HepG2 (cell line): Measurements from ENCODE around the gene PEPD. TPM values are rescaled to one million over a fixed set of nuclear protein-coding genes. Genes with fewer than 3 reads are reported as not detected.

Source experiments
- CHD4 ChIP-seq: fragments of 200-600 bp; sonication (generic); IDR thresholded peaks from 2 replicates; pipeline ENCODE4 v1.7.0; 2017; ENCODE audit warnings: mild to moderate bottlenecking, low read length, borderline replicate concordance
- GPBP1L1 ChIP-seq: sonication (generic); formaldehyde crosslinking; IDR thresholded peaks from 2 replicates; pipeline ENCODE4 v1.5.0; 2020; ENCODE audit warnings: mild to moderate bottlenecking, missing genetic modification reagents
- KDM1A ChIP-seq: IDR thresholded peaks from 2 replicates; pipeline ENCODE4 v1.6.1; 2016; ENCODE audit warnings: missing compliant biosample characterization
- PRDM4 ChIP-seq: sonication (generic); formaldehyde crosslinking; IDR thresholded peaks from 2 replicates; pipeline ENCODE4 v1.9.0; 2021; ENCODE audit warnings: missing genetic modification reagents, borderline replicate concordance
- SMARCC2 ChIP-seq: fragments of 450-650 bp; IDR thresholded peaks from 2 replicates; pipeline ENCODE4 v1.6.1; 2017; ENCODE audit warnings: antibody characterized with exemption, mild to moderate bottlenecking
- ZSCAN31 ChIP-seq: sonication (generic); formaldehyde crosslinking; IDR thresholded peaks from 2 replicates; pipeline ENCODE4 v1.5.0; 2020; ENCODE audit warnings: low read depth, mild to moderate bottlenecking, missing genetic modification reagents
- polyA plus RNA-seq, 8 experiments: library from polyadenylated mRNA; depleted of rRNA in 3 of 8; stranded (reverse) in 7 of 8; unstranded in 1 of 8; fragments of >200 nt; fragmentation: Illumina TruSeq in 4 of 8; extraction: Trizol in 4 of 8; gene quantifications; 2 replicates each; pipeline versions ENCODE4 v1.2.1 to v1.2.3, GENCODE V29; 2011 to 2016; ENCODE audit warnings: low read depth in 4 of 8, missing spikeins in 1 of 8, mixed read lengths in 1 of 8; ENCODE audit not compliant: insufficient read depth in 1 of 8
- total RNA-seq, 5 experiments: library from RNA; depleted of rRNA; stranded (reverse); fragments of >200 nt; fragmentation: Illumina TruSeq; extraction: Trizol; gene quantifications; 2 replicates each; pipeline ENCODE4 v1.2.3, GENCODE V29; 2016; ENCODE audit warnings: low read depth in 1 of 5
- TF ChIP-seq, protein P1 (sequence below): sonication (generic); formaldehyde crosslinking; IDR thresholded peaks from 2 replicates; pipeline ENCODE4 v1.4.0; 2020; ENCODE audit warnings: missing genetic modification reagents, low read depth, mild to moderate bottlenecking, borderline replicate concordance

PEPD gene
- total and polyA plus RNA-seq, 2 of the 13 experiments (the other 11 are each of a cell fraction or from before 2014, with no cell fraction given) = 60.7 to 75.1 TPM

DNA sequence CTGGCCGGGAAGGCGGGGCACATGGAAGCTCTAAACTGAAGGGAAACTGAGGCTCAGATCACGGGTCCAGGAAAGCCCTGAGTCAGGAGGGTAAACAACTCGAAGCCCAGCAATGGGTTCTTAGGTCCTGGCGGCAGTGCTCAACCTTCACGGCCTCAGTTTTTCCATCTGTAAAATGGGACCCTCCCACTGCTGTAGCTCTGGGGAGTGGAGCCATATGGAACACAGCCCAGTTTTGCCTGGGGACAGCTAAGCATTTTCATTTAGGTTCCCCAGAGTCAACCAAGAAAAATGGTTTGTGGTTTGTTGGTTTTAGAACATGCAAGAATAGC, 117.7 kb downstream of the PEPD start (continued):
- TF ChIP-seq GPBP1L1 = no peak
- TF ChIP-seq ZSCAN31 (CRISPR knock-in tag) = no peak
- no peak for TF ChIP-seq SMARCC2
- peak; percentile 83 for TF ChIP-seq KDM1A (CRISPR knock-in tag)
- TF ChIP-seq PRDM4 = no peak
- TF ChIP-seq, protein P1, sequence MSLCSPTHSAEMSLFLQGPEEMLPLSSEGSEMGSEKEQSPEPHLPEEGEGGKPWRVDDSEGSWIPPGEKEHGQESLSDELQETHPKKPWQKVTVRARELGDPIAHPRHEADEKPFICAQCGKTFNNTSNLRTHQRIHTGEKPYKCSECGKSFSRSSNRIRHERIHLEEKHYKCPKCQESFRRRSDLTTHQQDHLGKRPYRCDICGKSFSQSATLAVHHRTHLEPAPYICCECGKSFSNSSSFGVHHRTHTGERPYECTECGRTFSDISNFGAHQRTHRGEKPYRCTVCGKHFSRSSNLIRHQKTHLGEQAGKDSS = no peak
- TF ChIP-seq CHD4 = peak; percentile 100
- TF ChIP-seq, all 625 proteins: peak for 15
